H9 (cell line): ENCODE data around the gene LYSET. TPM values are rescaled to one million over a fixed set of nuclear protein-coding genes. Genes with fewer than 3 reads are reported as not detected.

Experiments
- DNase-seq: peaks from one replicate; pipeline ENCODE4 v3.0.0-alpha.2; 2017
- H2AFZ ChIP-seq: one replicate; pipeline ENCODE4 v1.6.1; 2013; ENCODE audit warnings: mild to moderate bottlenecking, low read length, control low read depth, moderate library complexity
- H2AK5ac ChIP-seq: 2 replicates; pipeline ENCODE4 v1.6.1; 2013; ENCODE audit warnings: low read length, control low read depth, mixed read lengths; ENCODE audit not compliant: insufficient read length
- H2BK120ac ChIP-seq: one replicate; pipeline ENCODE4 v1.6.1; 2013; ENCODE audit warnings: low read depth, mild to moderate bottlenecking, low read length, control low read depth, inconsistent platforms; ENCODE audit not compliant: poor library complexity, severe bottlenecking
- H2BK12ac ChIP-seq: 2 replicates; pipeline ENCODE4 v1.6.1; 2013; ENCODE audit warnings: low read length, control low read depth, mixed read lengths, low read depth; ENCODE audit not compliant: insufficient read length
- H2BK15ac ChIP-seq: 2 replicates; pipeline ENCODE4 v1.6.1; 2013; ENCODE audit warnings: low read depth, low read length, control low read depth
- H2BK20ac ChIP-seq: one replicate; pipeline ENCODE4 v1.6.1; 2013; ENCODE audit warnings: low read depth, mild to moderate bottlenecking, low read length, control low read depth, inconsistent platforms; ENCODE audit not compliant: poor library complexity, severe bottlenecking
- H2BK5ac ChIP-seq: 2 replicates; pipeline ENCODE4 v1.6.1; 2013; ENCODE audit warnings: low read length, control low read depth, mixed read lengths; ENCODE audit not compliant: insufficient read length
- H3K14ac ChIP-seq: 2 replicates; pipeline ENCODE4 v1.6.1; 2013; ENCODE audit warnings: low read length, control low read depth; ENCODE audit not compliant: insufficient read depth
- H3K18ac ChIP-seq: 2 replicates; pipeline ENCODE4 v1.6.1; 2013; ENCODE audit warnings: low read depth, mild to moderate bottlenecking, mixed read lengths, low read length, control low read depth; ENCODE audit not compliant: insufficient read length
- H3K23ac ChIP-seq: 2 replicates; pipeline ENCODE4 v1.6.1; 2013; ENCODE audit warnings: low read length, control low read depth, mixed read lengths, low read depth; ENCODE audit not compliant: insufficient read length
- H3K23me2 ChIP-seq: 2 replicates; pipeline ENCODE4 v1.6.1; 2013; ENCODE audit warnings: low read depth, mild to moderate bottlenecking, mixed read lengths, low read length, control low read depth; ENCODE audit not compliant: insufficient read length, poor library complexity, severe bottlenecking
- H3K27ac ChIP-seq: 2 replicates; pipeline ENCODE4 v1.5.1; 2013; ENCODE audit warnings: low read length, control low read depth, mixed read lengths, low read depth; ENCODE audit not compliant: insufficient read length
- H3K27me3 ChIP-seq: 2 replicates; pipeline ENCODE4 v1.6.1; 2013; ENCODE audit warnings: low read length, control low read depth, inconsistent platforms; ENCODE audit not compliant: insufficient read depth
- H3K4ac ChIP-seq: 2 replicates; pipeline ENCODE4 v1.6.1; 2013; ENCODE audit warnings: low read depth, mild to moderate bottlenecking, control low read depth, inconsistent platforms, low read length, moderate library complexity
- H3K4me1 ChIP-seq: 2 replicates; pipeline ENCODE4 v1.6.1; 2013; ENCODE audit warnings: low read length, control low read depth, inconsistent platforms; ENCODE audit not compliant: insufficient read depth
- H3K4me2 ChIP-seq: 2 replicates; pipeline ENCODE4 v1.6.1; 2013; ENCODE audit warnings: low read length, control low read depth, mixed read lengths; ENCODE audit not compliant: insufficient read length, insufficient read depth
- H3K56ac ChIP-seq: 2 replicates; pipeline ENCODE4 v1.6.1; 2013; ENCODE audit warnings: low read depth, mild to moderate bottlenecking, mixed read lengths, low read length, control low read depth; ENCODE audit not compliant: insufficient read length
- H3K79me1 ChIP-seq: 2 replicates; pipeline ENCODE4 v1.6.1; 2013; ENCODE audit warnings: low read depth, mild to moderate bottlenecking, moderate library complexity, low read length, control low read depth, inconsistent platforms; ENCODE audit not compliant: insufficient read depth, poor library complexity, severe bottlenecking
- H3K79me2 ChIP-seq: 2 replicates; pipeline ENCODE4 v1.6.1; 2013; ENCODE audit warnings: low read length, control low read depth, inconsistent platforms; ENCODE audit not compliant: insufficient read depth
- H3K9ac ChIP-seq: 2 replicates; pipeline ENCODE4 v1.6.1; 2013; ENCODE audit warnings: low read length, control low read depth, mixed read lengths; ENCODE audit not compliant: insufficient read length; ENCODE audit errors: extremely low read depth
- H3K9me3 ChIP-seq: one replicate; pipeline ENCODE4 v1.6.1; 2013; ENCODE audit warnings: low read depth, low read length, inconsistent platforms; ENCODE audit not compliant: control insufficient read depth
- H3T11ph ChIP-seq: one replicate; pipeline ENCODE4 v1.6.1; 2013; ENCODE audit warnings: mild to moderate bottlenecking, low read length, control low read depth, inconsistent platforms
- H4K20me1 ChIP-seq: one replicate; pipeline ENCODE4 v1.6.1; 2013; ENCODE audit not compliant: control insufficient read depth, insufficient read length, insufficient read depth
- H4K5ac ChIP-seq: 2 replicates; pipeline ENCODE4 v1.6.1; 2013; ENCODE audit warnings: low read depth, mild to moderate bottlenecking, mixed read lengths, low read length, control low read depth; ENCODE audit not compliant: insufficient read length
- H4K8ac ChIP-seq: replicated peaks from 2 replicates; pipeline ENCODE4 v1.6.1; 2013; ENCODE audit warnings: low read length, control low read depth, mixed read lengths, low read depth; ENCODE audit not compliant: insufficient read length
- H4K91ac ChIP-seq: 2 replicates; pipeline ENCODE4 v1.6.1; 2013; ENCODE audit warnings: low read depth, mild to moderate bottlenecking, moderate library complexity, mixed read lengths, low read length, control low read depth; ENCODE audit not compliant: insufficient read length
- H3K27ac Mint-ChIP-seq, 3 experiments: 2 replicates in 2 of 3; 3 replicates in 1 of 3; pipeline ENCODE4 v1.8.0; 2020 to 2021; ENCODE audit warnings: mixed read lengths in 3 of 3, mild to moderate bottlenecking in 1 of 3, moderate library complexity in 1 of 3
- H3K27me3 Mint-ChIP-seq: 2 replicates; pipeline ENCODE4 v1.8.0; 2021; ENCODE audit warnings: low read depth, mild to moderate bottlenecking, moderate library complexity, mixed read lengths
- H3K36me3 Mint-ChIP-seq, 3 experiments: 2 replicates in 2 of 3; 3 replicates in 1 of 3; pipeline ENCODE4 v1.8.0; 2020 to 2021; ENCODE audit warnings: low read depth in 3 of 3, mixed read lengths in 3 of 3; ENCODE audit not compliant: insufficient read depth in 1 of 3
- H3K4me1 Mint-ChIP-seq, 2 experiments: 2 replicates each; pipeline ENCODE4 v1.8.0; 2020; ENCODE audit warnings: mixed read lengths in 2 of 2
- H3K4me3 Mint-ChIP-seq, 2 experiments: 2 replicates in 1 of 2; 3 replicates in 1 of 2; pipeline ENCODE4 v1.8.0; 2020 to 2021; ENCODE audit warnings: mild to moderate bottlenecking in 2 of 2, mixed read lengths in 2 of 2, moderate library complexity in 1 of 2
- H3K9me3 Mint-ChIP-seq, 2 experiments: 2 replicates in 1 of 2; 3 replicates in 1 of 2; pipeline ENCODE4 v1.8.0; 2020; ENCODE audit warnings: mild to moderate bottlenecking in 2 of 2, mixed read lengths in 2 of 2, moderate library complexity in 1 of 2
- WGBS: extraction: QIAGEN DNeasy Blood & Tissue Kit; methylation state at CpG from one replicate; pipeline ENCODE4 v1.1.7; 2013; ENCODE audit warnings: missing lambda C conversion rate, low lambda C conversion rate, mixed read lengths; ENCODE audit not compliant: insufficient read length; ENCODE audit errors: extremely low coverage; 5-methylcytosine and 5-hydroxymethylcytosine counted together
- total RNA-seq: library from RNA; stranded (reverse); gene quantifications from 2 replicates; pipeline ENCODE4 v1.2.1, GENCODE V29; 2021
- TF ChIP-seq, protein P1 (sequence below): fragments of 200-600 bp; sonication (generic); conservative IDR thresholded peaks from 3 replicates; pipeline ENCODE4 v1.8.0; 2021; ENCODE audit warnings: antibody characterized with exemption, mild to moderate bottlenecking

LYSET gene
- total RNA-seq, 1 experiment from 2014 or later = 26.1 TPM

DNA sequence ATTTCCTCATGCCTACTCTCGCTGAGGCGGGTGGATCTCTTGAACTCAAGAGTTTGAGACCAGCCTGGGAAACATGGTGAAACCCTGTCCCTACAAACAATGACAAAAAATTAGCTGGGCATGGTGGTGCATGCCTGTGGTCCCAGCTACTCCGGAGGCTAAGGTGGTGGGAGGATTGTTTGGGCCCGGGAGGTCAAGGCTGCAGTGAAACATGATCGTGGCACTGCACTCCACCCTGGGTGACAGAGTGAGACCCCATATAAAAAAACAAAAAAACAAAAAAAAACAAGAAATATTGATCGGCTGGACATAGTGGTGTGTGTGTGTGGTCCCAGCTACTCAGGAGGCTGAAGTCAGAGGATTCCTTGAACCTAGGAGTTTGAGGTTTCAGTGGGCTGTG, 9.6 kb upstream of the LYSET start:
- Histone ChIP-seq H3K4ac (no peak overlapping the region), H3K23me2 (no peaks in the 10 kb centered on the region), H3K4me2 (no peak overlapping the region), H3K18ac (no peak overlapping the region), H2AFZ (no peak overlapping the region), H3K14ac (no peak overlapping the region), H3K23ac (no peak overlapping the region), H4K20me1 (no peaks in the 10 kb centered on the region), H3K4me1 (no peaks in the 10 kb centered on the region), H3K9me3 (no peaks in the 10 kb centered on the region), H2BK15ac (no peak overlapping the region), H3K27me3 (no peaks in the 10 kb centered on the region), H3K9ac (no peak overlapping the region), H4K8ac (no peak overlapping the region), H3T11ph (no peak overlapping the region), H2BK5ac (no peak overlapping the region), H3K79me2 (no peaks in the 10 kb centered on the region), H2BK120ac (no peak overlapping the region), H3K27ac (no peak overlapping the region), H2AK5ac (no peak overlapping the region), H3K56ac (no peak overlapping the region), H4K5ac (no peak overlapping the region), H2BK20ac (no peak overlapping the region), H4K91ac (no peak overlapping the region), H2BK12ac (no peak overlapping the region), H3K79me1 (no peaks in the 10 kb centered on the region)
- no peak for DNase-seq
- TF ChIP-seq, protein P1, sequence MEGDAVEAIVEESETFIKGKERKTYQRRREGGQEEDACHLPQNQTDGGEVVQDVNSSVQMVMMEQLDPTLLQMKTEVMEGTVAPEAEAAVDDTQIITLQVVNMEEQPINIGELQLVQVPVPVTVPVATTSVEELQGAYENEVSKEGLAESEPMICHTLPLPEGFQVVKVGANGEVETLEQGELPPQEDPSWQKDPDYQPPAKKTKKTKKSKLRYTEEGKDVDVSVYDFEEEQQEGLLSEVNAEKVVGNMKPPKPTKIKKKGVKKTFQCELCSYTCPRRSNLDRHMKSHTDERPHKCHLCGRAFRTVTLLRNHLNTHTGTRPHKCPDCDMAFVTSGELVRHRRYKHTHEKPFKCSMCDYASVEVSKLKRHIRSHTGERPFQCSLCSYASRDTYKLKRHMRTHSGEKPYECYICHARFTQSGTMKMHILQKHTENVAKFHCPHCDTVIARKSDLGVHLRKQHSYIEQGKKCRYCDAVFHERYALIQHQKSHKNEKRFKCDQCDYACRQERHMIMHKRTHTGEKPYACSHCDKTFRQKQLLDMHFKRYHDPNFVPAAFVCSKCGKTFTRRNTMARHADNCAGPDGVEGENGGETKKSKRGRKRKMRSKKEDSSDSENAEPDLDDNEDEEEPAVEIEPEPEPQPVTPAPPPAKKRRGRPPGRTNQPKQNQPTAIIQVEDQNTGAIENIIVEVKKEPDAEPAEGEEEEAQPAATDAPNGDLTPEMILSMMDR = no peak
- H3K4me3 Mint-ChIP-seq = peak overlapping the region in 1 of 2 experiments; percentile 36; a peak in 1 of 5 replicates
- H3K27ac Mint-ChIP-seq = no peak overlapping the region; a peak in 1 of 7 replicates
- whole genome bisulfite sequencing = no CpG with 5 or more reads among the region's 6 CpGs
- H3K27me3 Mint-ChIP-seq = no peaks in the 10 kb centered on the region
- H3K4me1 Mint-ChIP-seq = no peaks in the 10 kb centered on the region
- H3K36me3 Mint-ChIP-seq = no peaks in the 10 kb centered on the region
- no peaks in the 10 kb centered on the region for H3K9me3 Mint-ChIP-seq
